GM23338 (cell line): ENCODE measurements around the gene KCNA3. TPM values are rescaled to one million over a fixed set of nuclear protein-coding genes. Genes with fewer than 3 reads are reported as not detected.

Experiments
- CREB1 ChIP-seq: fragments of 250-450 bp; sonication (Bioruptor Pico); IDR thresholded peaks from 2 replicates; pipeline ENCODE4 v1.5.0; 2020; ENCODE audit warnings: low read depth, mild to moderate bottlenecking, moderate library complexity
- CTCF ChIP-seq, 2 experiments: fragments of 200-600 bp in 1 of 2; sonication (generic) in 1 of 2; conservative IDR thresholded peaks; 2 replicates each; pipeline versions ENCODE4 v1.5.1 to v1.6.1; 2016 to 2017; ENCODE audit warnings: antibody characterized with exemption in 2 of 2, low read depth in 2 of 2, mild to moderate bottlenecking in 2 of 2, moderate library complexity in 1 of 2
- EZH2phosphoT487 ChIP-seq: fragments of 200-600 bp; sonication (generic); IDR thresholded peaks from one replicate; pipeline ENCODE4 v1.8.1; 2018; ENCODE audit warnings: antibody characterized with exemption; ENCODE audit not compliant: unreplicated experiment
- JUNB ChIP-seq: IDR thresholded peaks from one replicate; pipeline ENCODE4 v1.6.1; 2016; ENCODE audit warnings: antibody characterized with exemption; ENCODE audit not compliant: unreplicated experiment
- POLR2AphosphoS5 ChIP-seq: IDR thresholded peaks from 2 replicates; pipeline ENCODE4 v1.6.1; 2016; ENCODE audit warnings: antibody characterized with exemption, low read depth
- STAT1 ChIP-seq: IDR thresholded peaks from one replicate; pipeline ENCODE4 v1.6.1; 2016; ENCODE audit warnings: antibody characterized with exemption; ENCODE audit not compliant: unreplicated experiment
- polyA plus RNA-seq: library from polyadenylated mRNA; unstranded; fragments of >200 nt; fragmentation: Nextera tagmentation; extraction: Ambion mirVana; gene quantifications from 2 replicates; pipeline ENCODE4 v1.2.1, GENCODE V29; 2016
- total RNA-seq: library from RNA; depleted of rRNA; stranded (reverse); fragments of >200 nt; shearing (Covaris generic); gene quantifications from 2 replicates; pipeline ENCODE4 v1.2.3, GENCODE V29; 2014; rRNA removed
- TF ChIP-seq, protein P1 (sequence below): IDR thresholded peaks from one replicate; pipeline ENCODE4 v1.6.1; 2018; ENCODE audit warnings: antibody characterized with exemption; ENCODE audit not compliant: unreplicated experiment

Gene KCNA3
- total and polyA plus RNA-seq, 2 experiments from 2014 or later, result 0.32 to 4.2 TPM

DNA sequence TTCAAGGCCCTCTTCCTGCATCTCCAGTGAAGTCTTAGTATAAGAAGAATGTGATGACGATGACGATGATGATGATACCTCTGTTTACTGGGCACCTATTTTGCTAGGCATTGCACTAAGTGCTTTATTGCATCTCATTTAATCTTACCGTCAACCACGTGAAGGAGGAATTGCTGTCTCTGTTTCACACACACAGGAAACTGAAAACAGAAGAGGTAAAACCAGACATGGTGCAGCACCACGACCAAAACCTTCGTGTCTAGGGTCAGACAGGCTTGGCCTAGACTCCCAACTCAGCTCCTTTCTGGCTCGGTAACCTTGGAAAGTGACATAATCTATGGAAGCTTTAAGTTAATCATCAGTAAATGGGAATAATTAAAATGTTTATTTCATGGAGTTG, 47.9 kb downstream of the KCNA3 start (continued):
- TF ChIP-seq CREB1 (CRISPR knock-in tag) (no peak), CTCF (conservative IDR thresholded peaks at IDR 0.05; ENCODE audit: low read depth in 2 of 2) (no peak), JUNB (no peak), POLR2AphosphoS5 (no peak), STAT1 (no peak), EZH2phosphoT487 (no peak)
- TF ChIP-seq, protein P1, sequence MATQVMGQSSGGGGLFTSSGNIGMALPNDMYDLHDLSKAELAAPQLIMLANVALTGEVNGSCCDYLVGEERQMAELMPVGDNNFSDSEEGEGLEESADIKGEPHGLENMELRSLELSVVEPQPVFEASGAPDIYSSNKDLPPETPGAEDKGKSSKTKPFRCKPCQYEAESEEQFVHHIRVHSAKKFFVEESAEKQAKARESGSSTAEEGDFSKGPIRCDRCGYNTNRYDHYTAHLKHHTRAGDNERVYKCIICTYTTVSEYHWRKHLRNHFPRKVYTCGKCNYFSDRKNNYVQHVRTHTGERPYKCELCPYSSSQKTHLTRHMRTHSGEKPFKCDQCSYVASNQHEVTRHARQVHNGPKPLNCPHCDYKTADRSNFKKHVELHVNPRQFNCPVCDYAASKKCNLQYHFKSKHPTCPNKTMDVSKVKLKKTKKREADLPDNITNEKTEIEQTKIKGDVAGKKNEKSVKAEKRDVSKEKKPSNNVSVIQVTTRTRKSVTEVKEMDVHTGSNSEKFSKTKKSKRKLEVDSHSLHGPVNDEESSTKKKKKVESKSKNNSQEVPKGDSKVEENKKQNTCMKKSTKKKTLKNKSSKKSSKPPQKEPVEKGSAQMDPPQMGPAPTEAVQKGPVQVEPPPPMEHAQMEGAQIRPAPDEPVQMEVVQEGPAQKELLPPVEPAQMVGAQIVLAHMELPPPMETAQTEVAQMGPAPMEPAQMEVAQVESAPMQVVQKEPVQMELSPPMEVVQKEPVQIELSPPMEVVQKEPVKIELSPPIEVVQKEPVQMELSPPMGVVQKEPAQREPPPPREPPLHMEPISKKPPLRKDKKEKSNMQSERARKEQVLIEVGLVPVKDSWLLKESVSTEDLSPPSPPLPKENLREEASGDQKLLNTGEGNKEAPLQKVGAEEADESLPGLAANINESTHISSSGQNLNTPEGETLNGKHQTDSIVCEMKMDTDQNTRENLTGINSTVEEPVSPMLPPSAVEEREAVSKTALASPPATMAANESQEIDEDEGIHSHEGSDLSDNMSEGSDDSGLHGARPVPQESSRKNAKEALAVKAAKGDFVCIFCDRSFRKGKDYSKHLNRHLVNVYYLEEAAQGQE, result no peak

Other genes starting within 250 kb of the KCNA3 start
- gene PROK1, start 223.8 kb downstream of the KCNA3 start, total RNA-seq, result not detected in 2 replicates
- not detected in 2 replicates for gene PROK1, start 223.8 kb downstream of the KCNA3 start, polyA plus RNA-seq
- not detected in 2 replicates for gene KCNA10, start 155.8 kb downstream of the KCNA3 start, total RNA-seq
- not detected in 2 replicates for gene KCNA10, start 155.8 kb downstream of the KCNA3 start, polyA plus RNA-seq
- 0.97 and 1.5 TPM in 2 replicates for gene KCNA2, start 68.6 kb downstream of the KCNA3 start, total RNA-seq
- 0.11 and 0.17 TPM in 2 replicates for gene KCNA2, start 68.6 kb downstream of the KCNA3 start, polyA plus RNA-seq
- gene CD53, start 198.2 kb upstream of the KCNA3 start, total RNA-seq, result 0.28 and 0.93 TPM in 2 replicates
- 0.70 and 0.89 TPM in 2 replicates for gene CD53, start 198.2 kb upstream of the KCNA3 start, polyA plus RNA-seq